HG03460 (cell line): ENCODE measurements around the gene SYT12.
"Not testable (repeated sequence)": the region's sequence is repeated elsewhere in the genome, so short reads cannot be mapped to it uniquely, and the experiment has no call there.

Experiments
- ATAC-seq: cut with Tn5 transposase; IDR thresholded peaks from one replicate; pipeline ENCODE4 v1.9.1; 2021; ENCODE audit not compliant: unreplicated experiment

Gene SYT12

GRCh38 chr11:66992041-66992440, 30.9 kb upstream of the SYT12 start:
- ATAC-seq = no peak

- ATAC-seq = no peak
Observed at GRCh38 chr11:66996609-66997273, 26.2 kb upstream of the SYT12 start.

- ATAC-seq = no peak
Observed at GRCh38 chr11:66999555-66999954, 23.4 kb upstream of the SYT12 start.

GRCh38 chr11:67001332-67001731, 21.6 kb upstream of the SYT12 start:
- ATAC-seq = no peak

GRCh38 chr11:67002297-67002913, 20.5 kb upstream of the SYT12 start:
- no peak for ATAC-seq

GRCh38 chr11:67002921-67003411, 20.0 kb upstream of the SYT12 start:
- ATAC-seq = no peak

GRCh38 chr11:67005200-67005599, 17.7 kb upstream of the SYT12 start:
- ATAC-seq = not testable (repeated sequence)

- no peak for ATAC-seq
Observed at GRCh38 chr11:67006029-67006884, 16.7 kb upstream of the SYT12 start.

- no peak for ATAC-seq
Observed at GRCh38 chr11:67007126-67007525, 15.8 kb upstream of the SYT12 start.

- ATAC-seq = no peak
Observed at GRCh38 chr11:67010296-67010905, 12.5 kb upstream of the SYT12 start.

GRCh38 chr11:67013511-67014045, 9.4 kb upstream of the SYT12 start:
- ATAC-seq = no peak

GRCh38 chr11:67014343-67014742, 8.6 kb upstream of the SYT12 start:
- ATAC-seq = no peak

- ATAC-seq = no peak
Observed at GRCh38 chr11:67015048-67015447, 7.9 kb upstream of the SYT12 start.

- no peak for ATAC-seq
Observed at GRCh38 chr11:67016550-67016949, 6.4 kb upstream of the SYT12 start.

- no peak for ATAC-seq
Observed at GRCh38 chr11:67020949-67021348, 2.0 kb upstream of the SYT12 start.

GRCh38 chr11:67022341-67022933, 497 bp upstream of the SYT12 start:
- no peak for ATAC-seq

GRCh38 chr11:67023957-67024353, 1.0 kb downstream of the SYT12 start:
- ATAC-seq = no peak

GRCh38 chr11:67024410-67024809, 1.5 kb downstream of the SYT12 start:
- ATAC-seq = no peak

GRCh38 chr11:67024966-67025365, 2.0 kb downstream of the SYT12 start:
- ATAC-seq = no peak

- no peak for ATAC-seq
Observed at GRCh38 chr11:67025750-67026149, 2.8 kb downstream of the SYT12 start.

- ATAC-seq = no peak
Observed at GRCh38 chr11:67026941-67027340, 4.0 kb downstream of the SYT12 start.
